Measurements from ENCODE around the gene ANKRD34B. TPM values are rescaled to one million over a fixed set of nuclear protein-coding genes. Genes with fewer than 3 reads are reported as not detected.
A peak's percentile ranks its signal among the peaks of the same experiment; 100 is the strongest.

The ANKRD34B gene
- total RNA-seq (not detected), polyA plus RNA-seq (under 1 TPM in 2 of 3 donors, not detected in 1; 0.04 to 0.08 TPM)
- long read RNA-seq, donor 1: 0 reads
- long read RNA-seq, donor 2: 0 reads
- long read RNA-seq, donor 3: 0 reads
- long read RNA-seq, donor 4: 0 reads
- long read RNA-seq, donor 5: 0 reads
- long read RNA-seq, donor 6: 0 reads
- long read RNA-seq, donor 7: 0 reads
- long read RNA-seq, donor 8: 0 reads
- long read RNA-seq, donor 9: 0 reads
- long read RNA-seq, donor 10: 0 reads

- H3K27ac ChIP-seq: no peak within 1 kb of the TSS
- peaks cover 4 to 15% of the 10 kb centered on the region in 2 donors for H3K4me1 ChIP-seq (replicated peaks in 1 of 2)
- intact Hi-C loops (cut with DNase I): no loop called here
- DNase-seq: no peak
- H3K9me3 ChIP-seq (replicated peaks in 1 of 3): no peaks in the 10 kb centered on the region
- no peaks in the 10 kb centered on the region for H3K36me3 ChIP-seq (replicated peaks in 1 of 2)
- WGBS, 4 donors: 2 to 5% (median 4%) methylated on average over 14 to 73 of the region's 73 CpGs
- peaks cover 41% of the 10 kb centered on the region for H3K27me3 ChIP-seq
- H3K4me3 ChIP-seq: peak within 1 kb of the TSS in 1 of 4 donors; percentile 37
- TF ChIP-seq POLR2A (IDR thresholded peaks at IDR 0.05) (no peak), CTCF (IDR thresholded peaks at IDR 0.05) (no peak)
Measured at GRCh38 chr5:80569961-80570786, at the start of gene ANKRD34B. ANKRD34B (minus strand) TSS chr5:80570280; CDS start chr5:80560019, 10,261 bp downstream.

GRCh38 chr5:80619086-80619485 lies 49.0 kb upstream of the ANKRD34B start:
- WGBS, 4 donors: 74 to 89% (median 85%) methylated on average over 1 of the region's 1 CpG
- H3K27ac ChIP-seq: no peak overlapping the region
- intact Hi-C loops (cut with DNase I): no loop called here

GRCh38 chr5:80618438-80618837 lies 48.4 kb upstream of the ANKRD34B start:
- WGBS, 4 donors: 93 to 97% (median 95%) methylated on average over 4 of the region's 4 CpGs
- no peak for DNase-seq
- no peak overlapping the region for H3K27ac ChIP-seq
- no peaks in the 10 kb centered on the region for H3K36me3 ChIP-seq (replicated peaks in 1 of 2)
- no peaks in the 10 kb centered on the region for H3K27me3 ChIP-seq
- intact Hi-C loops (cut with DNase I): no loop called here
- H3K9me3 ChIP-seq (replicated peaks in 1 of 3): no peaks in the 10 kb centered on the region
- H3K4me3 ChIP-seq: no peak overlapping the region
- TF ChIP-seq CTCF (IDR thresholded peaks at IDR 0.05) (no peak), POLR2A (IDR thresholded peaks at IDR 0.05) (no peak)
- no peaks in the 10 kb centered on the region for H3K4me1 ChIP-seq (replicated peaks in 1 of 2)

More at GRCh38 chr5:80619086-80619485, 49.0 kb upstream of the ANKRD34B start:
- Histone ChIP-seq H3K36me3 (replicated peaks in 1 of 2) (no peaks in the 10 kb centered on the region), H3K27me3 (no peaks in the 10 kb centered on the region), H3K9me3 (replicated peaks in 1 of 3) (no peaks in the 10 kb centered on the region), H3K4me3 (no peak overlapping the region), H3K4me1 (replicated peaks in 1 of 2) (no peaks in the 10 kb centered on the region)
- no peak for DNase-seq
- TF ChIP-seq POLR2A (IDR thresholded peaks at IDR 0.05) (no peak), CTCF (IDR thresholded peaks at IDR 0.05) (no peak)

- Histone ChIP-seq H3K27ac (no peak overlapping the region), H3K4me3 (no peak overlapping the region), H3K36me3 (replicated peaks in 1 of 2) (no peaks in the 10 kb centered on the region), H3K9me3 (replicated peaks in 1 of 3) (no peaks in the 10 kb centered on the region), H3K27me3 (no peaks in the 10 kb centered on the region), H3K4me1 (replicated peaks in 1 of 2) (no peaks in the 10 kb centered on the region)
- intact Hi-C loops (cut with DNase I): no loop called here
- 80 to 85% (median 82%) methylated on average over 14 to 17 of the region's 17 CpGs for WGBS, 4 donors
- TF ChIP-seq CTCF (IDR thresholded peaks at IDR 0.05) (no peak), POLR2A (IDR thresholded peaks at IDR 0.05) (no peak)
- DNase-seq: no peak
Measured at GRCh38 chr5:80615266-80615914, 45.3 kb upstream of the ANKRD34B start.

All from adrenal gland (tissue), 19 donors.